ENCODE results near the gene SYT17. TPM values are rescaled to one million over a fixed set of nuclear protein-coding genes. Genes with fewer than 3 reads are reported as not detected.
A peak's percentile ranks its signal among the peaks of the same experiment; 100 is the strongest.

SYT17 gene
- total RNA-seq, 4 donors from 2014 or later = 4.2 to 9.0 (median 6.3) TPM

DNA sequence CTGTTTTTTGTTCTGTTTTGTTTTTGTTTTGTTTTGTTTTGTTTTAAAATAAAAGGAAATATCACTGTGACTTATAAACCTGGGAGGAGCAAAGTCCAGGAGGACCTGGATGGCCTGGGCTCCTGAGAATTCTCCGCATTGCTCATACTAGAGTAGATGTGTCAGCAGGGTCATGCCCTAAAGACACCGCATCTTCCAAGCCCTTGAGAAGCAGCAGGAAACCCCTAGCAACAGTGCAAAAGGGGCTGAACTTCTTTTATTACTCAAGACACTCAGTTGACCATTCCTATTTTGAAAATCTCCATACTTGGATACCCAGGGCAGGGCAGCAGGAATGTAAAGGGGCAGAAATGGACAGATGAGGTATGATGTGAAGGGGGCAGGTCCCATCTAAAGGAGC, 51.8 kb downstream of the SYT17 start:
- H3K36me3 ChIP-seq = peaks cover 0 to 3% of the 10 kb centered on the region in 2 donors
- no peaks in the 10 kb centered on the region for H3K27me3 ChIP-seq
- no peak overlapping the region for H3K27ac ChIP-seq
- TF ChIP-seq EP300 (IDR thresholded peaks at IDR 0.05) = no peak
- no peak for TF ChIP-seq POLR2AphosphoS5 (IDR thresholded peaks at IDR 0.05)
- TF ChIP-seq POLR2A (IDR thresholded peaks at IDR 0.05) = no peak
- TF ChIP-seq, protein P1, sequence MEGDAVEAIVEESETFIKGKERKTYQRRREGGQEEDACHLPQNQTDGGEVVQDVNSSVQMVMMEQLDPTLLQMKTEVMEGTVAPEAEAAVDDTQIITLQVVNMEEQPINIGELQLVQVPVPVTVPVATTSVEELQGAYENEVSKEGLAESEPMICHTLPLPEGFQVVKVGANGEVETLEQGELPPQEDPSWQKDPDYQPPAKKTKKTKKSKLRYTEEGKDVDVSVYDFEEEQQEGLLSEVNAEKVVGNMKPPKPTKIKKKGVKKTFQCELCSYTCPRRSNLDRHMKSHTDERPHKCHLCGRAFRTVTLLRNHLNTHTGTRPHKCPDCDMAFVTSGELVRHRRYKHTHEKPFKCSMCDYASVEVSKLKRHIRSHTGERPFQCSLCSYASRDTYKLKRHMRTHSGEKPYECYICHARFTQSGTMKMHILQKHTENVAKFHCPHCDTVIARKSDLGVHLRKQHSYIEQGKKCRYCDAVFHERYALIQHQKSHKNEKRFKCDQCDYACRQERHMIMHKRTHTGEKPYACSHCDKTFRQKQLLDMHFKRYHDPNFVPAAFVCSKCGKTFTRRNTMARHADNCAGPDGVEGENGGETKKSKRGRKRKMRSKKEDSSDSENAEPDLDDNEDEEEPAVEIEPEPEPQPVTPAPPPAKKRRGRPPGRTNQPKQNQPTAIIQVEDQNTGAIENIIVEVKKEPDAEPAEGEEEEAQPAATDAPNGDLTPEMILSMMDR (IDR thresholded peaks at IDR 0.05) = no peak
- H3K4me3 ChIP-seq = no peak overlapping the region
- H3K9me3 ChIP-seq = no peaks in the 10 kb centered on the region
- no peak for ATAC-seq
- WGBS, 2 donors (ENCODE audit: low coverage in 1 of 2) = 75 to 80% methylated on average over 1 to 2 of the region's 2 CpGs
- H3K4me1 ChIP-seq = no peaks in the 10 kb centered on the region

DNA sequence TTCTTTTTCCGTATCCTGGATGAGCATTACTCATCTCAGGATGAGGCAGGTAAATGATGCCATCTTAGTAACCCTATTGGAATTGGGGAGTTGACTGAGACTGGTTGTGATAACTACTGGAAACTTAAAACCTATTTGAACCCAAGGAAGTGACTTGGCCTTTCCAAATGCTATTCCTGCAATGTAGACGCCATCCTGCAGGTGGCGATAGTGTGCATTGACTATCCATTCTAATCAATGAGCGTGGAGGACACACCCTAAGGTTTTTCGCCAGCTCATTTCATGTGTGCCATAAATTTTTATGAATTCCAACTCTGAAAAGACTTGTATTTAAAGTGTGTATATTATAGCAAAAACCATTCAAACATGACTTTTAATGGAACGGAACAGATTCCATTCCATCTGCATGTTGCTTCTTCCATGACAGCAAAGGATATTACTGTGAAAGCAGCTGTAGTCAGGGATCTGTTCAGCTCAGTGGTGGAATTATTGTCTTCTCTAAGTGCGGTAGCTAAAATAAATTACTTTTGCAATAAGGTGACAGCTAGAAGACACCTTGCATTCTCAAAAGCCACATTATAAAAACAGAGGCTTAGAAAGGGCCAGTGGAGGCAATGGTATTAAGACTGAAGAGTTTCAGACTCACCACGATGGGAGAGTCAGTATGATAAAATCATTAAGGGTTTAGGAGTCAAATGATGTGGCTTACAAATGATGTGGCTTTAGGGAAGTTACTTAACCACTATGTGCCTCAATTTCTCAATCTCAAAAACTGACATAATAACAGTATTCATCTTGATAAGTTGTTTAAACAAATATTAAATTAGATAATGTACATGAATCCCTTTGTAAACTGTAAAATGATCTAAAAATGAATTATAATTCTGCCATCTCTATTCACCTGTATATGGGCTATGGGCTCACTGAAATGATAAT, 55.5 kb downstream of the SYT17 start:
- Histone ChIP-seq H3K9me3 (peaks cover 0 to 8% (median 0%) of the 10 kb centered on the region in 3 donors), H3K27me3 (no peaks in the 10 kb centered on the region), H3K4me1 (peaks cover 0 to 26% (median 6%) of the 10 kb centered on the region in 3 donors), H3K27ac (no peak overlapping the region), H3K4me3 (no peak overlapping the region), H3K36me3 (peaks cover 0 to 10% of the 10 kb centered on the region in 2 donors)
- 43 to 64% methylated on average over 5 to 8 of the region's 8 CpGs for WGBS, 2 donors (ENCODE audit: low coverage in 1 of 2)
- no peak for ATAC-seq
- TF ChIP-seq, protein P1 (IDR thresholded peaks at IDR 0.05) = peak; percentile 26 to 58 (median 44)
- TF ChIP-seq EP300 (IDR thresholded peaks at IDR 0.05) = no peak
- no peak for TF ChIP-seq POLR2A (IDR thresholded peaks at IDR 0.05)
- TF ChIP-seq POLR2AphosphoS5 (IDR thresholded peaks at IDR 0.05) = no peak

DNA sequence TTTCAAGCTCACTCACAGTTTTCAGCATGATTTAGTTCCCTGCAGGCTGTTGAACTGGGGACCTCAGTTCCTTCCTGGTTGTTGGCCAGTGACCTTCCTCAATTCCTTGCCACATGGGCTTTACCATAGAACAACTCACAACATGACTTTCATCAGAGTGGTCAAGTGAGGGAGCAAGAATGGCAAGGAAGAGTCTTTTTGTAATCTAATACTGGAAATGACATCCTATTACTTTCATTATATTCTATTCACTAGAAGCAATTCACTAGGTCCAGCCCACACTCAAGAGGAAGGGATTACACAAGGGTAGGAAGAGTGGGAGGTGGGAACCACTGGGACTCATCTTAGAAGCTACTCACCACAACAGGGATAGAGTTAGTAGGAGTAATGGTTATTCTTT, 57.6 kb downstream of the SYT17 start:
- TF ChIP-seq, protein P1 (IDR thresholded peaks at IDR 0.05) = no peak
- TF ChIP-seq POLR2AphosphoS5 (IDR thresholded peaks at IDR 0.05) (no peak), POLR2A (IDR thresholded peaks at IDR 0.05) (no peak), EP300 (IDR thresholded peaks at IDR 0.05) (no peak)
- peaks cover 0 to 10% of the 10 kb centered on the region in 2 donors for H3K36me3 ChIP-seq
- H3K27me3 ChIP-seq = no peaks in the 10 kb centered on the region
- H3K27ac ChIP-seq = peak overlapping the region in 1 of 4 donors; percentile 11
- peaks cover 0 to 37% (median 7%) of the 10 kb centered on the region in 3 donors for H3K4me1 ChIP-seq
- peaks cover 0 to 8% (median 0%) of the 10 kb centered on the region in 3 donors for H3K9me3 ChIP-seq
- H3K4me3 ChIP-seq = no peak overlapping the region
- ATAC-seq = no peak

DNA sequence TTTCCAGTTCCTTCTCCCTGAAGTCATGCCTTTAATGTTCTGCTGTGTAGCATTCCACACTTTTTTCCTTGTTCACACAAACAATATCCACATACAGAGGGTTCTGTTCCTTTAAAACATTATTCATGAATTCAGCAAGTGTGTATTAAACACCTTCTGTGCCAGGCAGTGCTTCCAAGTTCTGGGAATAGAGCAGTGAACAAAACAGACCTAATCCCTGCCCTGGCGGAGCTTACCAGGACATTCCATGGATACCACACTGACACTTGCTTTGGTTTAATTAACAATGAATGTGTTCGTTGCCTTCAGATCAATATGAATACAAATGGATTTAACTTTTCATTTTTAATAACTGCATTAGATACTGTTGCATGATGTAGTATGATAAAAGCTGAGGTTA, 59.6 kb downstream of the SYT17 start:
- peaks cover 0 to 8% (median 0%) of the 10 kb centered on the region in 3 donors for H3K9me3 ChIP-seq
- H3K4me1 ChIP-seq = peaks cover 0 to 37% (median 7%) of the 10 kb centered on the region in 3 donors
- H3K4me3 ChIP-seq = no peak overlapping the region
- TF ChIP-seq, protein P1 (IDR thresholded peaks at IDR 0.05) = no peak
- TF ChIP-seq EP300 (IDR thresholded peaks at IDR 0.05) (no peak), POLR2A (IDR thresholded peaks at IDR 0.05) (no peak), POLR2AphosphoS5 (IDR thresholded peaks at IDR 0.05) (peak; percentile 98)
- H3K36me3 ChIP-seq = peaks cover 0 to 10% of the 10 kb centered on the region in 2 donors
- H3K27me3 ChIP-seq = no peaks in the 10 kb centered on the region
- peak; percentile 92 for ATAC-seq
- peak overlapping the region; percentile 55 to 83 (median 76) for H3K27ac ChIP-seq
- WGBS, 2 donors (ENCODE audit: low coverage in 1 of 2) = 17 to 25% methylated on average over 2 of the region's 2 CpGs
